PC-3 (cell line): ENCODE data around the gene NKX6-1. TPM values are rescaled to one million over a fixed set of nuclear protein-coding genes. Genes with fewer than 3 reads are reported as not detected.

ENCODE experiments used
- ATAC-seq: fragments of 200-7000 bp; cut with Tn5 transposase; 2 replicates; pipeline ENCODE4 v1.9.1; 2020; ENCODE audit warnings: mild to moderate bottlenecking, moderate library complexity
- BruUV-seq: library from RNA; stranded (reverse); fragments of 400-500 nt; replicated peaks from 2 replicates; lab custom pipeline; 2021; lab: Mats Ljungman, UMichigan
- CTCF ChIA-PET: fragments of 300-600 bp; sonication (Branson Sonifier 250); formaldehyde crosslinking; loops from one replicate; lab custom pipeline; 2022; ENCODE audit warnings: antibody characterized with exemption; lab: Charles Lee
- POLR2A ChIA-PET: fragments of 300-600 bp; sonication (Branson Sonifier 250); formaldehyde crosslinking; loops from one replicate; lab custom pipeline; 2022; ENCODE audit warnings: antibody characterized with exemption; ENCODE audit not compliant: unreplicated experiment; lab: Charles Lee
- DNase-seq: peaks from one replicate; pipeline ENCODE4 v3.0.0-alpha.2; 2015
- H2AFZ ChIP-seq: fragments of 300-600 bp; sonication (generic); 2 replicates; pipeline ENCODE4 v1.6.0; 2016; ENCODE audit warnings: antibody characterized with exemption, low read length
- H3F3A ChIP-seq: fragments of 300-600 bp; sonication (generic); one replicate; pipeline ENCODE4 v1.6.0; 2017; ENCODE audit warnings: antibody characterized with exemption, low read length, control low read depth, mild to moderate bottlenecking; ENCODE audit not compliant: unreplicated experiment
- H3K27ac ChIP-seq: fragments of 300-600 bp; sonication (generic); 2 replicates; pipeline ENCODE4 v1.5.1; 2016; ENCODE audit warnings: mild to moderate bottlenecking, low read length
- H3K27me3 ChIP-seq: fragments of 300-600 bp; sonication (generic); 2 replicates; pipeline ENCODE4 v1.6.1; 2016; ENCODE audit warnings: low read length, mixed read lengths
- H3K36me3 ChIP-seq: fragments of 300-600 bp; sonication (generic); 2 replicates; pipeline ENCODE4 v1.6.1; 2016; ENCODE audit warnings: low read depth, mixed run types, low read length, mixed read lengths
- H3K4me1 ChIP-seq: fragments of 300-600 bp; sonication (generic); 2 replicates; pipeline ENCODE4 v1.5.1; 2016; ENCODE audit warnings: low read length; ENCODE audit not compliant: insufficient read depth
- H3K4me2 ChIP-seq: fragments of 300-600 bp; sonication (generic); 2 replicates; pipeline ENCODE4 v1.6.0; 2016; ENCODE audit warnings: low read length
- H3K4me3 ChIP-seq: fragments of 300-600 bp; sonication (generic); 2 replicates; pipeline ENCODE4 v1.5.1; 2016; ENCODE audit warnings: mild to moderate bottlenecking, low read length, mixed read lengths
- H3K79me2 ChIP-seq: fragments of 300-600 bp; sonication (generic); 2 replicates; pipeline ENCODE4 v1.6.1; 2017; ENCODE audit warnings: low read length, mixed read lengths
- H3K9ac ChIP-seq: fragments of 300-600 bp; sonication (generic); 2 replicates; pipeline ENCODE4 v1.6.0; 2016; ENCODE audit warnings: mild to moderate bottlenecking, low read length
- H3K9me2 ChIP-seq: fragments of 300-600 bp; sonication (generic); replicated peaks from 2 replicates; pipeline ENCODE4 v1.6.1; 2016; ENCODE audit warnings: mixed run types, low read length, mixed read lengths
- H3K9me3 ChIP-seq: fragments of 300-600 bp; sonication (generic); 2 replicates; pipeline ENCODE4 v1.6.1; 2016; ENCODE audit warnings: low read length, mixed read lengths
- H4K20me1 ChIP-seq: fragments of 300-600 bp; sonication (generic); 2 replicates; pipeline ENCODE4 v1.6.1; 2016; ENCODE audit warnings: low read length, mixed read lengths
- CTCF ChIP-seq: fragments of 300-600 bp; sonication (generic); conservative IDR thresholded peaks from 2 replicates; pipeline ENCODE4 v1.5.1; 2017; ENCODE audit warnings: antibody characterized with exemption, low read depth, mild to moderate bottlenecking, low read length
- EZH2 ChIP-seq: fragments of 300-600 bp; sonication (generic); IDR thresholded peaks from one replicate; pipeline ENCODE4 v1.6.1; 2017; ENCODE audit warnings: antibody characterized with exemption, mild to moderate bottlenecking, low read length; ENCODE audit not compliant: unreplicated experiment
- EZH2phosphoT487 ChIP-seq: fragments of 300-600 bp; sonication (generic); IDR thresholded peaks from 2 replicates; pipeline ENCODE4 v1.6.1; 2018; ENCODE audit warnings: mild to moderate bottlenecking, antibody characterized with exemption, low read length, borderline replicate concordance
- intact Hi-C: fragments of 100-400 bp; cut with micrococcal nuclease; formaldehyde crosslinking; loops from 2 replicates; pipeline ENCODE4 v1.9.0; 2023
- total RNA-seq: library from RNA; depleted of rRNA; stranded (reverse); fragments of >200 nt; gene quantifications from 2 replicates; pipeline ENCODE4 v1.2.3, GENCODE V29; 2014

Gene NKX6-1
- total RNA-seq, 1 experiment from 2014 or later: 0.62 TPM

- Histone ChIP-seq H3K9me2 (no peaks in the 10 kb centered on the region), H3K36me3 (no peaks in the 10 kb centered on the region), H2AFZ (no peak overlapping the region), H3K79me2 (no peaks in the 10 kb centered on the region), H3K4me2 (no peak overlapping the region), H3K4me3 (no peak overlapping the region), H4K20me1 (no peaks in the 10 kb centered on the region), H3F3A (no peaks in the 10 kb centered on the region), H3K4me1 (peaks cover 21% of the 10 kb centered on the region), H3K27ac (no peak overlapping the region), H3K9ac (no peak overlapping the region), H3K27me3 (no peaks in the 10 kb centered on the region), H3K9me3 (no peaks in the 10 kb centered on the region)
- no TSS peak for BruUV-seq
- DNase-seq: no peak
- CTCF ChIA-PET: no interaction called here
- ATAC-seq: no peak
- intact Hi-C loops: no loop called here
- TF ChIP-seq CTCF (no peak), EZH2phosphoT487 (no peak), EZH2 (no peak)
- POLR2A ChIA-PET: interaction anchor here (0.6 kb wide), 1 partner anchor 43 kb away, joined by 5 read pairs; the partner anchor contains the start of gene NKX6-1
Observed at GRCh38 chr4:84456157-84456556, 42.9 kb downstream of the NKX6-1 start.

- ChIA-PET POLR2A (interaction anchor here (0.6 kb wide), 1 partner anchor 43 kb away, joined by 5 read pairs; the partner anchor contains the start of gene NKX6-1), CTCF (no interaction called here)
- DNase-seq: no peak
- Histone ChIP-seq H3K4me3 (no peak overlapping the region), H3K9me2 (no peaks in the 10 kb centered on the region), H3F3A (no peaks in the 10 kb centered on the region), H3K36me3 (no peaks in the 10 kb centered on the region), H3K79me2 (no peaks in the 10 kb centered on the region), H3K9ac (no peak overlapping the region), H3K4me1 (peaks cover 21% of the 10 kb centered on the region), H3K9me3 (no peaks in the 10 kb centered on the region), H4K20me1 (no peaks in the 10 kb centered on the region), H3K27ac (no peak overlapping the region), H2AFZ (no peak overlapping the region), H3K27me3 (no peaks in the 10 kb centered on the region), H3K4me2 (no peak overlapping the region)
- no TSS peak for BruUV-seq
- ATAC-seq: no peak
- TF ChIP-seq EZH2phosphoT487 (no peak), CTCF (no peak), EZH2 (no peak)
- intact Hi-C loops: no loop called here
Observed at GRCh38 chr4:84455697-84456096, 43.4 kb downstream of the NKX6-1 start.

- POLR2A ChIA-PET: no interaction called here
- Histone ChIP-seq H3K4me3 (no peak overlapping the region), H2AFZ (no peak overlapping the region), H3K9ac (no peak overlapping the region), H3K27ac (no peak overlapping the region), H4K20me1 (no peaks in the 10 kb centered on the region), H3K79me2 (no peaks in the 10 kb centered on the region), H3K36me3 (no peaks in the 10 kb centered on the region), H3K9me2 (no peaks in the 10 kb centered on the region), H3K4me1 (peaks cover 21% of the 10 kb centered on the region), H3F3A (no peaks in the 10 kb centered on the region), H3K9me3 (no peaks in the 10 kb centered on the region), H3K4me2 (no peak overlapping the region), H3K27me3 (no peaks in the 10 kb centered on the region)
- no peak for TF ChIP-seq EZH2
- peak; percentile 83 for TF ChIP-seq CTCF
- no peak for TF ChIP-seq EZH2phosphoT487
- ATAC-seq: no peak
- CTCF ChIA-PET: interaction anchor here (0.7 kb wide), 1 partner anchor 90 kb away, joined by 6 read pairs; no protein-coding TSS in a partner anchor
- peak; percentile 44 for DNase-seq
- intact Hi-C loops: no loop called here
- no TSS peak for BruUV-seq
Observed at GRCh38 chr4:84451546-84451945, 47.5 kb downstream of the NKX6-1 start.
